Retinal pigment epithelial cell (primary cell): ENCODE results near the gene ARMH3.

Experiments
- DNase-seq: peaks from one replicate; pipeline ENCODE4 v3.0.0-alpha.2; 2010; ENCODE audit warnings: low read depth
- H3K4me3 ChIP-seq: 2 replicates; pipeline ENCODE4 v1.5.1; 2011; ENCODE audit warnings: mild to moderate bottlenecking, low read length, control low read depth, moderate library complexity
- TF ChIP-seq, protein P1 (sequence below): conservative IDR thresholded peaks from 2 replicates; pipeline ENCODE4 v1.5.1; 2011; ENCODE audit warnings: low read depth, low read length, control low read depth, inconsistent platforms

The ARMH3 gene

DNA sequence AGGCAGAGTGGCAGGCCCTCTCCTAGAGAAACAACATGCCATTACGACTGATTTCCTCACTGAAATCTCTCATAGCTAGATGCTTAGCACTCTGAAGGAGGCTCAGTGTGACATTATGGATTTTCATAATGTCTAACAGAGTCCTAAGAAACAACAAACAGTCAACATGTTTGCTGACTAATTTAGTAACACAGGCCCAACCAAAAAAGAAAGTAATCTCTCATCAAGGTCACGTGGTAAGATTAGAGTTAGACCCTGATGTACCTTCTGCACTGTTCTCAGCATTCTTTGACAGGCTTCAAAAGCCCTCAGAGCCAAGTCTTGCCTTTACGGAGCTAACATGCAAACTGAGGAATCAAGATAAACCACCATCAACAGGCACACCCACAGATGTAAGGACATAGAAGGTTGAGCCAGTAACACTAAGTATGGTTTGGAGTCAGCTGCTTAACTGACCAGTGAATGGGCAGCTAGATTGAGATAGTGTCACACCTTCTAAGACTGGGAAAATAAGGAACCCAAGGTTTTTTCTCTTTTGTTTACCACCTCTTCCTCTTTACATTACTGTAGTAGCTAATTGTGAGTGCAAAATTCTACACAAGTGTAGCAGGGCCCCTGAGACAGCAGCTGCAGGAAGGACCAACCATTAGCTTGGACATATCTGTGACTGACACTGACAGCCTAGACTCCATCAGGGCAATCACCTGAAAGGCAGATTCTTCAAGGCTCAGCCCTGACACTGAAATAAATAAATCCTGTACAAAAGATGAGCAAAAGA is 197.1 kb downstream of the ARMH3 start:
- TF ChIP-seq, protein P1, sequence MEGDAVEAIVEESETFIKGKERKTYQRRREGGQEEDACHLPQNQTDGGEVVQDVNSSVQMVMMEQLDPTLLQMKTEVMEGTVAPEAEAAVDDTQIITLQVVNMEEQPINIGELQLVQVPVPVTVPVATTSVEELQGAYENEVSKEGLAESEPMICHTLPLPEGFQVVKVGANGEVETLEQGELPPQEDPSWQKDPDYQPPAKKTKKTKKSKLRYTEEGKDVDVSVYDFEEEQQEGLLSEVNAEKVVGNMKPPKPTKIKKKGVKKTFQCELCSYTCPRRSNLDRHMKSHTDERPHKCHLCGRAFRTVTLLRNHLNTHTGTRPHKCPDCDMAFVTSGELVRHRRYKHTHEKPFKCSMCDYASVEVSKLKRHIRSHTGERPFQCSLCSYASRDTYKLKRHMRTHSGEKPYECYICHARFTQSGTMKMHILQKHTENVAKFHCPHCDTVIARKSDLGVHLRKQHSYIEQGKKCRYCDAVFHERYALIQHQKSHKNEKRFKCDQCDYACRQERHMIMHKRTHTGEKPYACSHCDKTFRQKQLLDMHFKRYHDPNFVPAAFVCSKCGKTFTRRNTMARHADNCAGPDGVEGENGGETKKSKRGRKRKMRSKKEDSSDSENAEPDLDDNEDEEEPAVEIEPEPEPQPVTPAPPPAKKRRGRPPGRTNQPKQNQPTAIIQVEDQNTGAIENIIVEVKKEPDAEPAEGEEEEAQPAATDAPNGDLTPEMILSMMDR: no peak
- no peak overlapping the region for H3K4me3 ChIP-seq
- DNase-seq: no peak

DNA sequence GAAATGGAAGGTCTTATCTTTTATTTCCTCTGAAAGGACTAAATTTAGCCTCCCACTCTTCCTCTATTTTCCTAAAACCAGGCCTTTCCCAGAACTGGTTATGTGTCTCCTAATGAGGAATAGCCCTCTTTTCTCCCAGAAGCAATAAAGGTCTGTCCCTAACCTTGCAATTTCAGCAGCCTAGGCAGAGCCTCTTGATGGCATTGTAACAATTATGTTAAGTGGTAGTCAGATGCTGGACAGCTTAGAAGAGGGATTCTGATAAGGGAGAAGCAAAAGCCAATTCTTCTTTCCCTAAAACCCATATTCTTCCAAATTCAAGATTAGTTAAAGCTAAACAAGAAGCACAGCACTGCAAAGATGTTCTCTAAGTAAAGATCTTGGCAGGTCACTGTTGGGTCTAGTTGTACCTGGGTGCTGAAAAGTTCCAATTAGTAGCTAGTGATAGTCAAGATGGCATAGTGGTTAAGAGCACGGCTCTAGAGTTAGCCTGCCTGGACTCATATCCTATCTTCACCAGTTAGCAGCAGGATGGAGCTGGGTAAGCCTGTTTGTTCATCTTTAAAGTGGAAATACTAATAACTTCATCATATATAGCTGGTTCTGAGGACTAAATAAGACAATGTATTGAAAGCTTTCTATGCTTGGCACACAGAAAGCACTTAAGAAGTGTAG is 198.0 kb downstream of the ARMH3 start:
- no peak overlapping the region for H3K4me3 ChIP-seq
- TF ChIP-seq, protein P1: no peak
- no peak for DNase-seq

DNA sequence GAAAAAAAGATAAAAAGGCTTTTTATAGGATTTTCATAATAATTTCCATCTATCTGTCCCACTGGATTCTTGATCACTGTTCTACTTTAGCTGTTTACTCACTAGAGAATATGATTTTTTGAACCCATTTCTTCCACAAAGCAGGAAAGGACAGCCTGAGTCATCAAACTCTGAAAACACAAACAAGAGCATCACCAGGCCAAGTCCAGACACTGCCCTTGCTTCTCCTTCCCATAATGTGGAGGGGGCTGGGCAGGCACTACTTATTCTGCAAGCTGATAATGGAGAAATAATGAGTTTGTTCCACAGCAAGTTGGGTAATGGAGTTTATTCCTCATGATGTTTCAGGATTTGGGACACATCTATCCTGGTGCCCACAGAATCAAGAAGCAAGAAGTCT is 199.3 kb downstream of the ARMH3 start:
- DNase-seq: no peak
- TF ChIP-seq, protein P1: no peak
- no peak overlapping the region for H3K4me3 ChIP-seq

DNA sequence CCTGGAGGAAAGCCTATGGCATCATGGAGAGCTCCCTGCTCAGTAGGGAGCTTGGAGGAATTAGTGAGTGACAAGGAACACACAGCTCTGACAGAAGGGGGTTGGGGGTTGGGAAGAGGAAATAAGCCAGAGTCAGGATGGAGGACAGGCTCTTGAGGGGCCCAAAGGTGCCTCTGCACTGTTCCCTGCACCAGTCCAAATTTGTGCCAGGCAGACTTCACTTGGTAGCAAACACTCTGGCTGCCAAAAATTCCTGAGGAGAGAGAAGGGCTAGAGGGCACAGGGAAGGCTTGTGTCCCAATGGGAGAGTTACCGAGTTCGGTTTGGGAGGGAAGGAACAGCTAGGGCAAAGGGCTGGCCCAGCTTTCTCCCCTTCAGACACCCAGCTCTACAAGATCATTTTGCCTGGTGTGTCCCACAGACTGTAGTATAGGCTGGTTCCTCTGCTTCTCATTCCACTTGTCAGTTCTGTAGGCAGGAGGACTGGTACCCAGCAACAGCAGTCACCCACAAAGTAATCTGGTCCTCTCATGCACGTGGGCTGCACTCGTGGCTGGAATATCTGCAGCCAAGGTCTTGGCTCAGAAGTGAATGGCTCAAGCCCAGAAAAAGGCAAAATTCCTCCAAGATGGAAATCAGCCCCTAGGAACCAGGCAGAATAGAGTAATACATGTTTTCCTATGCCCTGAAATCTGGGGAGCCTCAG is 204.4 kb downstream of the ARMH3 start:
- H3K4me3 ChIP-seq: no peak overlapping the region
- TF ChIP-seq, protein P1: no peak
- no peak for DNase-seq

DNA sequence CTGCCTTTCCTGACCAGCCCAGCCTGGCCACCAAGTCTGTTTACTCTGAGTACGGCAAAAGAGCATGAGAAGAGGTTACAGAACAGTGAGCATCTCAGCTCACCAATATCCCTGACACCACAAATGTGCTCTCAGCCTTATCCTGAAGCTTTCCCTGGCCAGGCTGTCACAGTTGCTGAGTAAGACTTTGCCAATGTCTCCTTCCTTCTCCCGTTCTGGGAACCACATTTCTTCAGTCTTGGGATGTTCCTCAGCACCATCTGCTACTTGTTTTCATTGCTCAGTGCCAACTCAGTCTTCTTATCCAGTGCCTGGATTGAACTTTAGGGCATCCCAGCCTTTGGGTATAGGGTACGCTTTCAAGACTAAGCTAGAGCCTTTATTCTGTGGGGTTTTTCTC is 205.2 kb downstream of the ARMH3 start:
- no peak for DNase-seq
- TF ChIP-seq, protein P1: no peak
- no peak overlapping the region for H3K4me3 ChIP-seq

DNA sequence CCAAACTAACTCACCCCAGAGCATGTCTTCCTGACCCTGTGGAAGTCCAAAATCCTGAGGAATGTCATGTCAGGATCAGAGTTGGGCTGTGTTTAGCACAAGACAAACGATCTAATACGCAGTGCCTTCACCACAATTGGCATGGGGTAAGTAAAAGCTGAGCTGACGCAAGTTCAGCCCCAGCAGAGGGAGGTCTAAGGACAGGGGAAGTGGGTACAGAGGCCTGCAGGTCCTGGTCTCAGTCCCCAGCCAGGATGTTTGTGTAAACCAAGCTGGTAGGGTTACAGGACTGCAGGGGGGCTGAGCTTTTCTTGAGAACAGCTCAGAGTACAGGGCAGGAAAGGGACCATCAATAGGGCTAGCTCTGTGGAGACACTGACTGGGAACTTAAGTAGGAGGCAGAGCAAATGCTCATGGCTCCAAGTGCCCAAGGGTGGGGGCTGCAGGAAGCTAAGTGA is 207.1 kb downstream of the ARMH3 start:
- TF ChIP-seq, protein P1: no peak
- DNase-seq: no peak
- H3K4me3 ChIP-seq: no peak overlapping the region
